Measurements from ENCODE around the gene ITPKB. TPM values are rescaled to one million over a fixed set of nuclear protein-coding genes. Genes with fewer than 3 reads are reported as not detected.
"Not testable (repeated sequence)": the region's sequence is repeated elsewhere in the genome, so short reads cannot be mapped to it uniquely, and the experiment has no call there.

ITPKB gene
- total RNA-seq, 1 experiment from 2014 or later: 1.9 TPM

GRCh38 chr1:226730836-226731235 lies 8.2 kb downstream of the ITPKB start:
- DNase-seq (ENCODE audit: low spot score): no peak

- no peak for DNase-seq (ENCODE audit: low spot score)
Measured at GRCh38 chr1:226730071-226730470, 9.0 kb downstream of the ITPKB start.

GRCh38 chr1:226728448-226728847 lies 10.6 kb downstream of the ITPKB start:
- DNase-seq (ENCODE audit: low spot score): no peak

GRCh38 chr1:226725897-226726267 lies 13.2 kb downstream of the ITPKB start:
- no peak for DNase-seq (ENCODE audit: low spot score)

GRCh38 chr1:226723657-226724532 lies 15.2 kb downstream of the ITPKB start:
- DNase-seq (ENCODE audit: low spot score): peak; percentile 57

GRCh38 chr1:226722901-226723656 lies 16.0 kb downstream of the ITPKB start:
- no peak for DNase-seq (ENCODE audit: low spot score)

- no peak for DNase-seq (ENCODE audit: low spot score)
Measured at GRCh38 chr1:226722240-226722900, 16.7 kb downstream of the ITPKB start.

GRCh38 chr1:226720574-226720973 lies 18.5 kb downstream of the ITPKB start:
- DNase-seq (ENCODE audit: low spot score): not testable (repeated sequence)

- no peak for DNase-seq (ENCODE audit: low spot score)
Measured at GRCh38 chr1:226719596-226720387, 19.3 kb downstream of the ITPKB start.

GRCh38 chr1:226717256-226717909 lies 21.7 kb downstream of the ITPKB start:
- DNase-seq (ENCODE audit: low spot score): peak; percentile 44

- no peak for DNase-seq (ENCODE audit: low spot score)
Measured at GRCh38 chr1:226716577-226716976, 22.5 kb downstream of the ITPKB start.

GRCh38 chr1:226714148-226714547 lies 24.9 kb downstream of the ITPKB start:
- DNase-seq (ENCODE audit: low spot score): no peak

GRCh38 chr1:226712742-226713419 lies 26.2 kb downstream of the ITPKB start:
- no peak for DNase-seq (ENCODE audit: low spot score)

GRCh38 chr1:226711976-226712741 lies 26.9 kb downstream of the ITPKB start:
- no peak for DNase-seq (ENCODE audit: low spot score)

- no peak for DNase-seq (ENCODE audit: low spot score)
Measured at GRCh38 chr1:226710501-226710900, 28.6 kb downstream of the ITPKB start.

GRCh38 chr1:226709953-226710352 lies 29.1 kb downstream of the ITPKB start:
- DNase-seq (ENCODE audit: low spot score): no peak

- no peak for DNase-seq (ENCODE audit: low spot score)
Measured at GRCh38 chr1:226708967-226709396, 30.1 kb downstream of the ITPKB start.

GRCh38 chr1:226708342-226708780 lies 30.7 kb downstream of the ITPKB start:
- peak; percentile 61 for DNase-seq (ENCODE audit: low spot score)

GRCh38 chr1:226706684-226707083 lies 32.4 kb downstream of the ITPKB start:
- DNase-seq (ENCODE audit: low spot score): no peak

Measured in A172 (cell line).